HEK293 (cell line): ENCODE data around the gene FILIP1.

Source experiments
- TCF7L2 ChIP-seq: IDR thresholded peaks from 2 replicates; pipeline ENCODE4 v1.6.1; 2011; ENCODE audit warnings: low read depth, mild to moderate bottlenecking, inconsistent platforms, low read length, moderate library complexity, borderline replicate concordance
- ZNF138 ChIP-seq: fragments of 450-650 bp; formaldehyde crosslinking; IDR thresholded peaks from 2 replicates; pipeline ENCODE4 v1.5.1; 2016; ENCODE audit warnings: missing biosample characterization, missing genetic modification characterization, borderline replicate concordance
- ZNF140 ChIP-seq: fragments of 450-650 bp; formaldehyde crosslinking; IDR thresholded peaks from 2 replicates; pipeline ENCODE4 v1.5.1; 2016; ENCODE audit warnings: missing biosample characterization, missing genetic modification characterization
- ZNF280D ChIP-seq: fragments of 450-650 bp; formaldehyde crosslinking; IDR thresholded peaks from 2 replicates; pipeline ENCODE4 v1.5.1; 2016; ENCODE audit warnings: missing biosample characterization, missing genetic modification characterization
- ZNF610 ChIP-seq: fragments of 450-650 bp; formaldehyde crosslinking; IDR thresholded peaks from 2 replicates; pipeline ENCODE4 v1.5.1; 2016; ENCODE audit warnings: missing biosample characterization, missing genetic modification characterization, borderline replicate concordance
- ZNF639 ChIP-seq: fragments of 450-650 bp; formaldehyde crosslinking; IDR thresholded peaks from 2 replicates; pipeline ENCODE4 v1.5.1; 2016; ENCODE audit warnings: missing biosample characterization, missing genetic modification characterization
- ZSCAN5A ChIP-seq: fragments of 450-650 bp; formaldehyde crosslinking; IDR thresholded peaks from 2 replicates; pipeline ENCODE4 v1.5.1; 2016; ENCODE audit warnings: missing biosample characterization, missing genetic modification characterization
- TF ChIP-seq, protein P1 (sequence below): fragments of 450-650 bp; formaldehyde crosslinking; IDR thresholded peaks from 2 replicates; pipeline ENCODE4 v1.5.1; 2016; ENCODE audit warnings: missing biosample characterization, missing genetic modification characterization
- TF ChIP-seq, protein P2 (sequence below): fragments of 450-650 bp; formaldehyde crosslinking; IDR thresholded peaks from 2 replicates; pipeline ENCODE4 v1.5.1; 2017; ENCODE audit warnings: missing biosample characterization, missing genetic modification characterization

DNA sequence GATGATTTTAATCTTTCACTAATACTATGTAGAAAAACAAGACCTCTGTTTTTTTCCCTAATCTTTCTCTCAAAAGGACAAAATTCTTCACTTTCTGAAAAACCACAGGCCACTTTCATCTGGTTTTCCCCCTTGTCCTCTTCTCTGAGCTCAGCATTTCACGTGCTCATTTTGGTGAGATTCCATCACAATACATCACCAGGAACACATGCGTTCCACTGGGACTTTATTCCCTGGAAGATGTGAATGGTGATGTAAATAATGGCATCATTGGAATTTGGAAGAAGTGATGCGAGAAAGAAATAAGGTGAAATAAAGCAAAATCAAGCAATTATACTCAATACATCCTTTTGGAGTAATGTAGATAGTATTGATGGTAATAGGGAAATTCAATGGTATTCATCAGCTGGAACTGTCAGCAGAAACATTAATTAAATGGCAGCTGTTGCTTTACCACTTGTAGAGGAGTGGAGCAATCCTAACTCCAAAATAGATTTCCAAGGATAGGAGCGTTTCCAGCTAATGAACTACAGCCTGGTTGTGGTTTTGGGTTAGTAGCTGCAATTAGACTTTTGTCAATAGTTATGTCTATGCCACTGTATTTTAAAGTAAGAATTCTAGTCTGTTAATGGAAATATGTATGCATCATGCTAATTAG, 11.5 kb downstream of the FILIP1 start:
- TF ChIP-seq TCF7L2: no peak
- TF ChIP-seq, protein P1, sequence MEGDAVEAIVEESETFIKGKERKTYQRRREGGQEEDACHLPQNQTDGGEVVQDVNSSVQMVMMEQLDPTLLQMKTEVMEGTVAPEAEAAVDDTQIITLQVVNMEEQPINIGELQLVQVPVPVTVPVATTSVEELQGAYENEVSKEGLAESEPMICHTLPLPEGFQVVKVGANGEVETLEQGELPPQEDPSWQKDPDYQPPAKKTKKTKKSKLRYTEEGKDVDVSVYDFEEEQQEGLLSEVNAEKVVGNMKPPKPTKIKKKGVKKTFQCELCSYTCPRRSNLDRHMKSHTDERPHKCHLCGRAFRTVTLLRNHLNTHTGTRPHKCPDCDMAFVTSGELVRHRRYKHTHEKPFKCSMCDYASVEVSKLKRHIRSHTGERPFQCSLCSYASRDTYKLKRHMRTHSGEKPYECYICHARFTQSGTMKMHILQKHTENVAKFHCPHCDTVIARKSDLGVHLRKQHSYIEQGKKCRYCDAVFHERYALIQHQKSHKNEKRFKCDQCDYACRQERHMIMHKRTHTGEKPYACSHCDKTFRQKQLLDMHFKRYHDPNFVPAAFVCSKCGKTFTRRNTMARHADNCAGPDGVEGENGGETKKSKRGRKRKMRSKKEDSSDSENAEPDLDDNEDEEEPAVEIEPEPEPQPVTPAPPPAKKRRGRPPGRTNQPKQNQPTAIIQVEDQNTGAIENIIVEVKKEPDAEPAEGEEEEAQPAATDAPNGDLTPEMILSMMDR: no peak
- TF ChIP-seq ZNF140 (tag by site-specific recombination): no peak
- TF ChIP-seq, protein P2, sequence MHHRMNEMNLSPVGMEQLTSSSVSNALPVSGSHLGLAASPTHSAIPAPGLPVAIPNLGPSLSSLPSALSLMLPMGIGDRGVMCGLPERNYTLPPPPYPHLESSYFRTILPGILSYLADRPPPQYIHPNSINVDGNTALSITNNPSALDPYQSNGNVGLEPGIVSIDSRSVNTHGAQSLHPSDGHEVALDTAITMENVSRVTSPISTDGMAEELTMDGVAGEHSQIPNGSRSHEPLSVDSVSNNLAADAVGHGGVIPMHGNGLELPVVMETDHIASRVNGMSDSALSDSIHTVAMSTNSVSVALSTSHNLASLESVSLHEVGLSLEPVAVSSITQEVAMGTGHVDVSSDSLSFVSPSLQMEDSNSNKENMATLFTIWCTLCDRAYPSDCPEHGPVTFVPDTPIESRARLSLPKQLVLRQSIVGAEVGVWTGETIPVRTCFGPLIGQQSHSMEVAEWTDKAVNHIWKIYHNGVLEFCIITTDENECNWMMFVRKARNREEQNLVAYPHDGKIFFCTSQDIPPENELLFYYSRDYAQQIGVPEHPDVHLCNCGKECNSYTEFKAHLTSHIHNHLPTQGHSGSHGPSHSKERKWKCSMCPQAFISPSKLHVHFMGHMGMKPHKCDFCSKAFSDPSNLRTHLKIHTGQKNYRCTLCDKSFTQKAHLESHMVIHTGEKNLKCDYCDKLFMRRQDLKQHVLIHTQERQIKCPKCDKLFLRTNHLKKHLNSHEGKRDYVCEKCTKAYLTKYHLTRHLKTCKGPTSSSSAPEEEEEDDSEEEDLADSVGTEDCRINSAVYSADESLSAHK: no peak
- TF ChIP-seq ZSCAN5A: no peak
- TF ChIP-seq ZNF138: no peak
- no peak for TF ChIP-seq ZNF610 (tag by site-specific recombination)
- TF ChIP-seq ZNF280D: no peak
- no peak for TF ChIP-seq ZNF639 (tag by site-specific recombination)
